Uterus (tissue), 2 donors: ENCODE results near the gene PPP4R1.

Experiments
- CTCF ChIP-seq, 4 experiments: fragments of 200-600 bp in 2 of 4; fragments of 450-650 bp in 2 of 4; sonication (generic) in 2 of 4; IDR thresholded peaks; one replicate each; pipeline ENCODE4 v1.5.1; 2016 to 2019; ENCODE audit warnings: antibody characterized with exemption in 4 of 4, mild to moderate bottlenecking in 2 of 4, moderate library complexity in 1 of 4
- POLR2A ChIP-seq, 2 donors: fragments of 450-650 bp; IDR thresholded peaks; one replicate each; pipeline ENCODE4 v1.6.1; 2016; ENCODE audit warnings: antibody characterized with exemption in 2 of 2, mild to moderate bottlenecking in 1 of 2, moderate library complexity in 1 of 2

- TF ChIP-seq CTCF (IDR thresholded peaks at IDR 0.05) (no peak), POLR2A (IDR thresholded peaks at IDR 0.05) (no peak)
These were observed 19.3 kb downstream of the PPP4R1 start for GRCh38 chr18:9594823-9595596.
